SK-N-SH (cell line): ENCODE results near the gene ABCA9. TPM values are rescaled to one million over a fixed set of nuclear protein-coding genes. Genes with fewer than 3 reads are reported as not detected.

ENCODE experiments used
- CTCF ChIA-PET: fragments of 300-600, 350-600 bp; formaldehyde crosslinking; extraction: SDS; loops from one replicate; lab custom pipeline; 2021; lab: Yijun Ruan, JAX
- POLR2A ChIA-PET: fragments of 350-600 bp; sonication (Branson Sonifier 250); formaldehyde crosslinking; extraction: SDS; loops from one replicate; lab custom pipeline; 2020; ENCODE audit warnings: antibody characterized with exemption, inconsistent platforms; lab: Yijun Ruan, JAX
- DNase-seq: peaks from one replicate; pipeline ENCODE4 v3.0.0; 2012
- H2AFZ ChIP-seq: fragments of 200-600 bp; sonication (generic); 2 replicates; pipeline ENCODE4 v1.8.1; 2016; ENCODE audit warnings: antibody characterized with exemption, mild to moderate bottlenecking, low read depth
- H3F3A ChIP-seq: fragments of 200-600 bp; sonication (generic); replicated peaks from 2 replicates; pipeline ENCODE3; 2016; ENCODE audit warnings: antibody characterized with exemption, mild to moderate bottlenecking; ENCODE audit not compliant: insufficient read depth
- H3K27ac ChIP-seq, 2 experiments: fragments of 200-500 bp in 1 of 2; fragments of 200-600 bp in 1 of 2; sonication (Bioruptor generic) in 1 of 2; sonication (generic), shearing (Covaris generic) in 1 of 2; 2 replicates each; pipeline versions ENCODE4 v1.5.1 to v1.6.1; 2014 to 2016; ENCODE audit warnings: low read depth in 2 of 2, inconsistent platforms in 1 of 2, low read length in 1 of 2, mild to moderate bottlenecking in 1 of 2, mixed read lengths in 1 of 2
- H3K27me3 ChIP-seq: fragments of 200-600 bp; sonication (generic), shearing (Covaris generic); 2 replicates; pipeline ENCODE4 v1.6.1; 2016; ENCODE audit warnings: mixed run types; ENCODE audit not compliant: insufficient read depth
- H3K36me3 ChIP-seq, 2 experiments: fragments of 200-500 bp in 1 of 2; fragments of 200-600 bp in 1 of 2; sonication (Bioruptor generic) in 1 of 2; sonication (generic) in 1 of 2; replicated peaks in 1 of 2; 2 replicates each; pipeline versions ENCODE3 to v1.5.1; 2014 to 2016; ENCODE audit warnings: low read length in 1 of 2, mild to moderate bottlenecking in 1 of 2; ENCODE audit not compliant: insufficient read depth in 2 of 2, control insufficient read depth in 1 of 2
- H3K4me1 ChIP-seq, 2 experiments: fragments of 200-500 bp in 1 of 2; fragments of 200-600 bp in 1 of 2; sonication (Bioruptor generic) in 1 of 2; sonication (generic), shearing (Covaris generic) in 1 of 2; 2 replicates each; pipeline versions ENCODE4 v1.5.1 to v1.6.1; 2014 to 2016; ENCODE audit warnings: low read depth in 1 of 2, low read length in 1 of 2, mixed run types in 1 of 2; ENCODE audit not compliant: insufficient read depth in 2 of 2, control insufficient read depth in 1 of 2
- H3K4me2 ChIP-seq: fragments of 200-600 bp; sonication (generic), shearing (Covaris generic); 2 replicates; pipeline ENCODE4 v1.6.1; 2017; ENCODE audit warnings: mixed run types
- H3K4me3 ChIP-seq, 2 experiments: fragments of 200-500 bp in 1 of 2; fragments of 200-600 bp in 1 of 2; sonication (Bioruptor generic) in 1 of 2; sonication (generic), shearing (Covaris generic) in 1 of 2; 2 replicates each; pipeline versions ENCODE4 v1.5.1 to v1.8.1; 2014 to 2016; ENCODE audit warnings: low read depth in 2 of 2, inconsistent platforms in 1 of 2, low read length in 1 of 2, mild to moderate bottlenecking in 1 of 2, mixed read lengths in 1 of 2, moderate library complexity in 1 of 2
- H3K79me2 ChIP-seq: fragments of 200-600 bp; sonication (generic); 2 replicates; pipeline ENCODE4 v1.8.1; 2017; ENCODE audit warnings: mild to moderate bottlenecking; ENCODE audit not compliant: insufficient read depth
- H3K9ac ChIP-seq: fragments of 200-600 bp; sonication (generic); 2 replicates; pipeline ENCODE4 v1.6.1; 2017; ENCODE audit warnings: mixed run types
- H3K9me2 ChIP-seq: fragments of 200-600 bp; sonication (generic); 2 replicates; pipeline ENCODE4 v1.6.1; 2017; ENCODE audit warnings: mixed run types
- H3K9me3 ChIP-seq: fragments of 200-600 bp; sonication (generic); 2 replicates; pipeline ENCODE4 v1.6.1; 2017; ENCODE audit warnings: mixed run types, mild to moderate bottlenecking, moderate library complexity
- H4K20me1 ChIP-seq: fragments of 200-600 bp; sonication (generic); 2 replicates; pipeline ENCODE4 v1.6.1; 2017; ENCODE audit warnings: mild to moderate bottlenecking, mixed run types; ENCODE audit not compliant: insufficient read depth
- CHD2 ChIP-seq: fragments of 150-350 bp; IDR thresholded peaks from 2 replicates; pipeline ENCODE4 v1.6.1; 2018; ENCODE audit warnings: low read length; ENCODE audit not compliant: partially characterized antibody
- ELF1 ChIP-seq: IDR thresholded peaks from 2 replicates; pipeline ENCODE4 v1.4.0; 2012
- EP300 ChIP-seq, 2 experiments: IDR thresholded peaks; 2 replicates each; pipeline versions ENCODE4 v1.4.0 to v1.6.1; 2012; ENCODE audit warnings: borderline replicate concordance in 1 of 2, low read depth in 1 of 2, low read length in 1 of 2
- EZH2phosphoT487 ChIP-seq: fragments of 200-600 bp; sonication (generic); IDR thresholded peaks from 2 replicates; pipeline ENCODE4 v1.6.1; 2017; ENCODE audit warnings: low read depth, mixed run types, mild to moderate bottlenecking, antibody characterized with exemption, moderate library complexity, borderline replicate concordance
- FOXM1 ChIP-seq: IDR thresholded peaks from 2 replicates; pipeline ENCODE4 v1.4.0; 2012; ENCODE audit warnings: low read depth, mild to moderate bottlenecking
- GABPA ChIP-seq: IDR thresholded peaks from 2 replicates; pipeline ENCODE4 v1.4.0; 2012; ENCODE audit warnings: low read depth, mild to moderate bottlenecking
- GATA2 ChIP-seq: sonication (generic); formaldehyde crosslinking; IDR thresholded peaks from 2 replicates; pipeline ENCODE4 v1.5.0; 2020; ENCODE audit warnings: mild to moderate bottlenecking, missing genetic modification reagents
- IRF3 ChIP-seq: fragments of 150-350 bp; IDR thresholded peaks from 2 replicates; pipeline ENCODE4 v1.6.1; 2016; ENCODE audit warnings: mild to moderate bottlenecking, low read depth, low read length
- JUND ChIP-seq: IDR thresholded peaks from 2 replicates; pipeline ENCODE4 v1.4.0; 2012
- MEF2A ChIP-seq: IDR thresholded peaks from 2 replicates; pipeline ENCODE4 v1.4.0; 2012; ENCODE audit warnings: low read depth, borderline replicate concordance
- NFIC ChIP-seq: IDR thresholded peaks from 2 replicates; pipeline ENCODE4 v1.4.0; 2012; ENCODE audit warnings: borderline replicate concordance
- RAD21 ChIP-seq: IDR thresholded peaks from 2 replicates; pipeline ENCODE4 v1.6.1; 2012; ENCODE audit warnings: mild to moderate bottlenecking, low read length
- RCOR1 ChIP-seq: fragments of 150-350 bp; IDR thresholded peaks from 2 replicates; pipeline ENCODE4 v1.6.1; 2017; ENCODE audit warnings: antibody characterized with exemption, low read length
- RXRA ChIP-seq: IDR thresholded peaks from 2 replicates; pipeline ENCODE4 v1.4.0; 2012; ENCODE audit warnings: low read depth, mild to moderate bottlenecking, borderline replicate concordance
- SMC3 ChIP-seq: IDR thresholded peaks from 2 replicates; pipeline ENCODE4 v1.6.1; 2012; ENCODE audit warnings: low read depth, low read length, improper control_type of control experiment
- TCF12 ChIP-seq: IDR thresholded peaks from 2 replicates; pipeline ENCODE4 v1.4.0; 2012
- TEAD4 ChIP-seq: IDR thresholded peaks from 2 replicates; pipeline ENCODE4 v1.4.0; 2012; ENCODE audit warnings: mild to moderate bottlenecking, borderline replicate concordance; ENCODE audit not compliant: insufficient read depth
- USF1 ChIP-seq: IDR thresholded peaks from 2 replicates; pipeline ENCODE4 v1.4.0; 2012; ENCODE audit warnings: low read depth, borderline replicate concordance
- WGBS: methylation state at CpG from one replicate; pipeline ENCODE4 v1.1.6; 2017; ENCODE audit warnings: low lambda C conversion rate; 5-methylcytosine and 5-hydroxymethylcytosine counted together
- polyA plus RNA-seq, 3 experiments: library from polyadenylated mRNA; depleted of rRNA; stranded (reverse); fragments of >200 nt; gene quantifications; 2 replicates each; pipeline ENCODE4 v1.2.3, GENCODE V29; 2012
- TF ChIP-seq, protein P1 (sequence below): fragments of 200-600 bp; sonication (generic); IDR thresholded peaks from 2 replicates; pipeline ENCODE4 v1.6.1; 2017; ENCODE audit warnings: antibody characterized with exemption, mild to moderate bottlenecking, moderate library complexity
- TF ChIP-seq, protein P2 (sequence below): IDR thresholded peaks from 2 replicates; pipeline ENCODE4 v1.4.0; 2012; ENCODE audit warnings: low read depth, borderline replicate concordance

ABCA9 gene
- polyA plus RNA-seq, 1 of the 3 experiments (the other 2 are of a cell fraction): 0.07 TPM

DNA sequence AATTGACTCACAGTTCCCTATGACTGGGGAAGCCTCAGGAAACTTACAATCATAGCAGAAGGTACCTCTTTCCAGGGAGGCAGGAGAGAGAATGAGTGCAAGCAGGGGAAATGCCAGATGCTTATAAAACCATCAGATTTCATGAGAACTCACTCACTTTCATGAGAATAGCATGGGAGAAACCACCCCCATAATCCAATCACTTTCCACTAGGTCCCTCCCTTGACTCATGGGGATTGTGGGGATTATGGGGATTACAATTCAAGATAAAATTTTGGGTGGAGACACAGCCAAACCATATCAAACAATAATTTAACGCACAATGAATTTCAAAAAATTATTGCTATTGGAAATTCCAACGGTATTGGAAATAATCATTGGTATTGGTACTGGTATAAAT lies 15.1 kb downstream of the ABCA9 start:
- TF ChIP-seq CHD2 (no peak), SMC3 (no peak), RCOR1 (no peak), TCF12 (no peak), IRF3 (no peak), TEAD4 (no peak), JUND (no peak), RAD21 (no peak), RXRA (no peak), FOXM1 (no peak), EZH2phosphoT487 (no peak), USF1 (no peak), NFIC (no peak), GATA2 (CRISPR knock-in tag) (no peak), EP300 (IDR thresholded peaks at IDR 0.05; ENCODE audit: borderline replicate concordance in 1 of 2, low read depth in 1 of 2, low read length in 1 of 2) (no peak), ELF1 (no peak), GABPA (no peak), MEF2A (no peak)
- TF ChIP-seq, protein P1, sequence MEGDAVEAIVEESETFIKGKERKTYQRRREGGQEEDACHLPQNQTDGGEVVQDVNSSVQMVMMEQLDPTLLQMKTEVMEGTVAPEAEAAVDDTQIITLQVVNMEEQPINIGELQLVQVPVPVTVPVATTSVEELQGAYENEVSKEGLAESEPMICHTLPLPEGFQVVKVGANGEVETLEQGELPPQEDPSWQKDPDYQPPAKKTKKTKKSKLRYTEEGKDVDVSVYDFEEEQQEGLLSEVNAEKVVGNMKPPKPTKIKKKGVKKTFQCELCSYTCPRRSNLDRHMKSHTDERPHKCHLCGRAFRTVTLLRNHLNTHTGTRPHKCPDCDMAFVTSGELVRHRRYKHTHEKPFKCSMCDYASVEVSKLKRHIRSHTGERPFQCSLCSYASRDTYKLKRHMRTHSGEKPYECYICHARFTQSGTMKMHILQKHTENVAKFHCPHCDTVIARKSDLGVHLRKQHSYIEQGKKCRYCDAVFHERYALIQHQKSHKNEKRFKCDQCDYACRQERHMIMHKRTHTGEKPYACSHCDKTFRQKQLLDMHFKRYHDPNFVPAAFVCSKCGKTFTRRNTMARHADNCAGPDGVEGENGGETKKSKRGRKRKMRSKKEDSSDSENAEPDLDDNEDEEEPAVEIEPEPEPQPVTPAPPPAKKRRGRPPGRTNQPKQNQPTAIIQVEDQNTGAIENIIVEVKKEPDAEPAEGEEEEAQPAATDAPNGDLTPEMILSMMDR: no peak
- TF ChIP-seq, protein P2, sequence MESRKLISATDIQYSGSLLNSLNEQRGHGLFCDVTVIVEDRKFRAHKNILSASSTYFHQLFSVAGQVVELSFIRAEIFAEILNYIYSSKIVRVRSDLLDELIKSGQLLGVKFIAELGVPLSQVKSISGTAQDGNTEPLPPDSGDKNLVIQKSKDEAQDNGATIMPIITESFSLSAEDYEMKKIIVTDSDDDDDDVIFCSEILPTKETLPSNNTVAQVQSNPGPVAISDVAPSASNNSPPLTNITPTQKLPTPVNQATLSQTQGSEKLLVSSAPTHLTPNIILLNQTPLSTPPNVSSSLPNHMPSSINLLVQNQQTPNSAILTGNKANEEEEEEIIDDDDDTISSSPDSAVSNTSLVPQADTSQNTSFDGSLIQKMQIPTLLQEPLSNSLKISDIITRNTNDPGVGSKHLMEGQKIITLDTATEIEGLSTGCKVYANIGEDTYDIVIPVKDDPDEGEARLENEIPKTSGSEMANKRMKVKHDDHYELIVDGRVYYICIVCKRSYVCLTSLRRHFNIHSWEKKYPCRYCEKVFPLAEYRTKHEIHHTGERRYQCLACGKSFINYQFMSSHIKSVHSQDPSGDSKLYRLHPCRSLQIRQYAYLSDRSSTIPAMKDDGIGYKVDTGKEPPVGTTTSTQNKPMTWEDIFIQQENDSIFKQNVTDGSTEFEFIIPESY: no peak
- Histone ChIP-seq H4K20me1 (no peaks in the 10 kb centered on the region), H3K9me2 (0 out of 2 replicates have a peak, but pooled peaks cover 3% of the 10 kb centered on the region), H2AFZ (0 out of 2 replicates have a peak overlapping the region, but pooled peaks have one; percentile 0), H3K9me3 (no peaks in the 10 kb centered on the region), H3K79me2 (no peaks in the 10 kb centered on the region), H3K4me2 (no peak overlapping the region), H3K9ac (no peak overlapping the region), H3K36me3 (no peaks in the 10 kb centered on the region), H3F3A (no peaks in the 10 kb centered on the region), H3K4me1 (no peaks in the 10 kb centered on the region; a peak in 1 of 4 replicates), H3K4me3 (no peak overlapping the region), H3K27ac (no peak overlapping the region), H3K27me3 (no peaks in the 10 kb centered on the region)
- WGBS: 35% methylated on average over 2 of the region's 2 CpGs
- ChIA-PET CTCF (no interaction called here), POLR2A (no interaction called here)
- no peak for DNase-seq
